ENCODE results near the gene CPB2. TPM values are rescaled to one million over a fixed set of nuclear protein-coding genes. Genes with fewer than 3 reads are reported as not detected.
A peak's percentile ranks its signal among the peaks of the same experiment; 100 is the strongest.

Gene CPB2
- total and polyA plus RNA-seq, 2 donors (not counting 1 experiment from before 2014, with no cell fraction given): not detected

DNA sequence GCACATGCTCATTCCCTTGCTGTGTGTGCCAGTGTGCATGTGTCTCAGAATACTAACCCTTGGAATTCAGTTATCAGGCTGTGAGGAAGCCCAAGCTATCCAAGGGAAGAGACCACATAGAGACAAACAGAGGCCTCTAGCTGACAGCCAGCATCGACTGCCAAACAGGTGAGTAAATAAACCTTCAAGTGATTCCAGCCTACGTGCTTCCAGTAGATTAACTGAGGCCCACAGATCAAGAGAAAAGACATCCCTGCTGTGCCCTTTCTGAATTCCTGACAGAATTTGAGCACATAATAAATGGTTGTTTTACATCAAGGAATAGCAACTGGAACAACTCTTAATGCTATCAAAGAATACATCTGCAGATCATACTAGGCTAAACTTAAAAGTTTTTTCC, 69.8 kb downstream of the CPB2 start:
- H3K79me2 ChIP-seq (ENCODE audit: control insufficient read depth, insufficient read depth, low read length): peaks cover 4% of the 10 kb centered on the region

DNA sequence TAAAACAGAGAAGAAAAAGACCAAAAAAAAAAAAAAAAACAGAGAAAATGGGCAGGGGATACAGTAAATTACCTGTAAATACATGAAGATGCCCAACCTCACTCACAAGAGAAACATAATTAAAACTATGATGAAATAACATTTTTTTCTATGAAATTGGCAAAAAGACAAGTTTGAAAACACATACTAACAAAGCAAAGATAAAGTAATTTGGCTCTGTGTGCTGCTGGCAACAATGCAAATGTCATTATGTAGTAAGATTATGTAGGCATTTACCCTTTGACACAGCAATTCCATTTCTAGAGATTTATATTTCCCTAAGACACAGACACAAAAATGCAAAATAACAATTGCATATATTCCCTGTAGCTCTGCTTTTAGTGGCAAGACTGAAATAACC, 72.5 kb downstream of the CPB2 start:
- no peaks in the 10 kb centered on the region for H3K36me3 ChIP-seq (ENCODE audit: control insufficient read depth, insufficient read depth, low read length)
- no peaks in the 10 kb centered on the region for H3K9me3 ChIP-seq (ENCODE audit: control insufficient read depth, insufficient read depth, low read depth, low read length)
- no peak overlapping the region for H3K4me3 ChIP-seq (replicated peaks in 1 of 4; ENCODE audit: control extremely low read depth in 1 of 4, insufficient read depth in 1 of 4, low read depth in 3 of 4, low read length in 4 of 4)
- no peak overlapping the region for H2AFZ ChIP-seq (ENCODE audit: low read length)
- no peak for TF ChIP-seq EZH2 (IDR thresholded peaks at IDR 0.05; ENCODE audit: low read length, missing control alignments)
- TF ChIP-seq, protein P1, sequence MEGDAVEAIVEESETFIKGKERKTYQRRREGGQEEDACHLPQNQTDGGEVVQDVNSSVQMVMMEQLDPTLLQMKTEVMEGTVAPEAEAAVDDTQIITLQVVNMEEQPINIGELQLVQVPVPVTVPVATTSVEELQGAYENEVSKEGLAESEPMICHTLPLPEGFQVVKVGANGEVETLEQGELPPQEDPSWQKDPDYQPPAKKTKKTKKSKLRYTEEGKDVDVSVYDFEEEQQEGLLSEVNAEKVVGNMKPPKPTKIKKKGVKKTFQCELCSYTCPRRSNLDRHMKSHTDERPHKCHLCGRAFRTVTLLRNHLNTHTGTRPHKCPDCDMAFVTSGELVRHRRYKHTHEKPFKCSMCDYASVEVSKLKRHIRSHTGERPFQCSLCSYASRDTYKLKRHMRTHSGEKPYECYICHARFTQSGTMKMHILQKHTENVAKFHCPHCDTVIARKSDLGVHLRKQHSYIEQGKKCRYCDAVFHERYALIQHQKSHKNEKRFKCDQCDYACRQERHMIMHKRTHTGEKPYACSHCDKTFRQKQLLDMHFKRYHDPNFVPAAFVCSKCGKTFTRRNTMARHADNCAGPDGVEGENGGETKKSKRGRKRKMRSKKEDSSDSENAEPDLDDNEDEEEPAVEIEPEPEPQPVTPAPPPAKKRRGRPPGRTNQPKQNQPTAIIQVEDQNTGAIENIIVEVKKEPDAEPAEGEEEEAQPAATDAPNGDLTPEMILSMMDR (conservative IDR thresholded peaks at IDR 0.05 in 1 of 2, IDR thresholded peaks at IDR 0.05 in 1 of 2; ENCODE audit: low read depth in 1 of 2, low read length in 2 of 2): no peak
- no peak overlapping the region for H3K9ac ChIP-seq (ENCODE audit: insufficient read depth, low read length)
- H3K4me1 ChIP-seq (ENCODE audit: control insufficient read depth, extremely low read depth, insufficient read depth, low read length): peaks cover 2% of the 10 kb centered on the region
- peaks cover 9% of the 10 kb centered on the region for H3K79me2 ChIP-seq (ENCODE audit: control insufficient read depth, insufficient read depth, low read length)
- peak in 1 of 2 donors; percentile 63 for DNase-seq (ENCODE audit: low read depth in 2 of 2)
- H3K27me3 ChIP-seq (ENCODE audit: control insufficient read depth, insufficient read depth, low read length): no peaks in the 10 kb centered on the region
- peaks cover 1% of the 10 kb centered on the region for H4K20me1 ChIP-seq (ENCODE audit: control insufficient read depth, extremely low read depth, insufficient read depth, low read length)
- no peak overlapping the region for H3K4me2 ChIP-seq (ENCODE audit: extremely low read depth, insufficient read depth, low read length)
- no peak overlapping the region for H3K27ac ChIP-seq (ENCODE audit: insufficient read depth, low read length)

More for the DNA sequence above, 69.8 kb downstream of the CPB2 start:
- no peak overlapping the region for H3K4me3 ChIP-seq (replicated peaks in 1 of 4; ENCODE audit: control extremely low read depth in 1 of 4, insufficient read depth in 1 of 4, low read depth in 3 of 4, low read length in 4 of 4)
- no peak for DNase-seq (ENCODE audit: low read depth in 2 of 2)
- H3K9me3 ChIP-seq (ENCODE audit: control insufficient read depth, insufficient read depth, low read depth, low read length): no peaks in the 10 kb centered on the region
- H3K36me3 ChIP-seq (ENCODE audit: control insufficient read depth, insufficient read depth, low read length): no peaks in the 10 kb centered on the region
- TF ChIP-seq, protein P1 (conservative IDR thresholded peaks at IDR 0.05 in 1 of 2, IDR thresholded peaks at IDR 0.05 in 1 of 2; ENCODE audit: low read depth in 1 of 2, low read length in 2 of 2): no peak
- no peak for TF ChIP-seq EZH2 (IDR thresholded peaks at IDR 0.05; ENCODE audit: low read length, missing control alignments)
- H3K4me2 ChIP-seq (ENCODE audit: extremely low read depth, insufficient read depth, low read length): no peak overlapping the region
- H3K4me1 ChIP-seq (ENCODE audit: control insufficient read depth, extremely low read depth, insufficient read depth, low read length): peaks cover 5% of the 10 kb centered on the region
- no peak overlapping the region for H2AFZ ChIP-seq (ENCODE audit: low read length)
- H3K27ac ChIP-seq (ENCODE audit: insufficient read depth, low read length): no peak overlapping the region
- H4K20me1 ChIP-seq (ENCODE audit: control insufficient read depth, extremely low read depth, insufficient read depth, low read length): peaks cover 1% of the 10 kb centered on the region
- no peaks in the 10 kb centered on the region for H3K27me3 ChIP-seq (ENCODE audit: control insufficient read depth, insufficient read depth, low read length)
- H3K9ac ChIP-seq (ENCODE audit: insufficient read depth, low read length): no peak overlapping the region

DNA sequence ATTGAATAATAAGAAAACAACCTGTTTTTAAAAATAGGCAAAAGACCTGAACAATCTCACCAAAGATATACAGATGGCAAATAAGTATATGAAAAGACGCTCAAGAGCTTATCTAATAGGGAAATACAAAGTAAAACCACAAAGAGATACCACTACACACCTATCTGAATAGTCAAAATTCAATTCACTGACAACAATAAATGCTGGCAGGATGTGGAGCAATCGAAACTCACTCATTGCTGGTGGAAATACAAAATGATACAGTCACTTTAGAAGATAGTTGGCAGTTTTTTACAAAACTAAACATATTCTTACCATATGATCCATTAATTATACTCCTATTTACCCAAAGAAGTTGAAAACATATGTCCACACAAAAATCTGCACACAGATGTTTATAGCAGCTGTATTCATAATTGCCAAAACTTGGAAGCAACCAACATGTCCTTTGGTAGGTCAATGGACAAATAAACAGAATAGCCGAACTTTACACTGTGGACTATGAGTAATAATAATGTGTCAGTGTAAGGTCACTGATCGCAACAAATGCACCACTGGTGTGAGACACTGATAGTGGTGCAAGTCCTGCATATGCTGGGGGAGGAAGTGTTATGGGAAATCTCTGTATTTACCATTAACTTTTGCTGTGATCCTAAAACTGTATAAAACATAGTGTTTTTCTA, 73.1 kb downstream of the CPB2 start:
- H3K4me2 ChIP-seq (ENCODE audit: extremely low read depth, insufficient read depth, low read length): no peak overlapping the region
- H3K27me3 ChIP-seq (ENCODE audit: control insufficient read depth, insufficient read depth, low read length): no peaks in the 10 kb centered on the region
- H3K9me3 ChIP-seq (ENCODE audit: control insufficient read depth, insufficient read depth, low read depth, low read length): no peaks in the 10 kb centered on the region
- TF ChIP-seq EZH2 (IDR thresholded peaks at IDR 0.05; ENCODE audit: low read length, missing control alignments): no peak
- TF ChIP-seq, protein P1 (conservative IDR thresholded peaks at IDR 0.05 in 1 of 2, IDR thresholded peaks at IDR 0.05 in 1 of 2; ENCODE audit: low read depth in 1 of 2, low read length in 2 of 2): no peak
- no peak overlapping the region for H2AFZ ChIP-seq (ENCODE audit: low read length)
- no peak overlapping the region for H3K27ac ChIP-seq (ENCODE audit: insufficient read depth, low read length)
- no peak overlapping the region for H3K4me3 ChIP-seq (replicated peaks in 1 of 4; ENCODE audit: control extremely low read depth in 1 of 4, insufficient read depth in 1 of 4, low read depth in 3 of 4, low read length in 4 of 4)
- peak; percentile 5 to 91 for DNase-seq (ENCODE audit: low read depth in 2 of 2)
- H3K9ac ChIP-seq (ENCODE audit: insufficient read depth, low read length): no peak overlapping the region
- peaks cover 1% of the 10 kb centered on the region for H4K20me1 ChIP-seq (ENCODE audit: control insufficient read depth, extremely low read depth, insufficient read depth, low read length)
- H3K4me1 ChIP-seq (ENCODE audit: control insufficient read depth, extremely low read depth, insufficient read depth, low read length): peaks cover 2% of the 10 kb centered on the region
- H3K79me2 ChIP-seq (ENCODE audit: control insufficient read depth, insufficient read depth, low read length): peaks cover 9% of the 10 kb centered on the region
- no peaks in the 10 kb centered on the region for H3K36me3 ChIP-seq (ENCODE audit: control insufficient read depth, insufficient read depth, low read length)
